Measurements from ENCODE around the gene GLRB.

- TF ChIP-seq CTCF (IDR thresholded peaks at IDR 0.05) (no peak), POLR2A (IDR thresholded peaks at IDR 0.05) (no peak)
Measured at GRCh38 chr4:157096439-157096838, 20.5 kb downstream of the GLRB start.

Measured in Peyer's patch (tissue), 4 donors.